ENCODE results near the gene ZNF687. TPM values are rescaled to one million over a fixed set of nuclear protein-coding genes. Genes with fewer than 3 reads are reported as not detected.
"Not testable (repeated sequence)": the region's sequence is repeated elsewhere in the genome, so short reads cannot be mapped to it uniquely, and the experiment has no call there.

The ZNF687 gene
- total RNA-seq, 1 experiment from 2014 or later: 34.3 TPM

DNA sequence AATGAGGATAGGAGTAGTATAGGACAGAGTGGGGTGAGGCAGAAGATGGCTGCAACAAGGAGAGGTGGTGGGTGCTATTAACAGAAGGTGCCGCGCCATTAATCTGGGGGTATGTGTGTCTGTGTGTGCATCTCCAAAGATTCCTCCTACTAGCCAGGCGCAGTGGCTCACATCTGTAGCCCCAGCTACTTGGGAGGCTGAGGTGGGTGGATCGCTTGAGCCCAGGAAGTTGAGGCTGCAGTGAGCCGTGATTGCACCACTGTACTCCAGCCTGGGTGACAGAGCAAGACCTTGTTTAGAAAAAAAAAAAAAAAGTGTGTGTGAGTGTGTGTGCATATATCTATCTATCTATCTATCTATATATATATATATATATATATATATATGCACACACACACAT is 6.8 kb upstream of the ZNF687 start:
- not testable (repeated sequence) for ATAC-seq; H3K9me3 ChIP-seq (ENCODE audit: control insufficient read depth in 1 of 2, insufficient read depth in 1 of 2, low read depth in 1 of 2, low read length in 2 of 2)

GRCh38 chr1:151277249-151277648 is 4.8 kb upstream of the ZNF687 start:
- no peak overlapping the region for H3K9ac ChIP-seq (ENCODE audit: low read length)
- H3K27me3 ChIP-seq (ENCODE audit: insufficient read depth, low read length): no peaks in the 10 kb centered on the region
- H3K79me2 ChIP-seq (ENCODE audit: insufficient read depth, low read length): no peaks in the 10 kb centered on the region
- ChIA-PET RAD21 (ENCODE audit: low non-redundant PET in 1 of 2, low total read pairs in 2 of 2, uncharacterized antibody in 2 of 2, unreplicated experiment in 2 of 2) (no interaction called here), POLR2A (no interaction called here), CTCF (no interaction called here)
- H2AFZ ChIP-seq (ENCODE audit: low read depth, low read length, poor library complexity, severe bottlenecking): no peak overlapping the region
- H3K9me2 ChIP-seq (ENCODE audit: insufficient read depth): no peaks in the 10 kb centered on the region
- H3K4me2 ChIP-seq (ENCODE audit: low read length): no peak overlapping the region
- TF ChIP-seq TCF7L2 (IDR thresholded peaks at IDR 0.05; ENCODE audit: borderline replicate concordance, extremely low read depth, insufficient read depth, insufficient read length): no peak
- TF ChIP-seq RAD21 (IDR thresholded peaks at IDR 0.05; ENCODE audit: low read depth): no peak
- TF ChIP-seq EZH2phosphoT487 (IDR thresholded peaks at IDR 0.05; ENCODE audit: borderline replicate concordance): no peak
- no peak for TF ChIP-seq YY1 (IDR thresholded peaks at IDR 0.05; ENCODE audit: extremely low read depth, insufficient replicate concordance, low read depth, low read length)
- TF ChIP-seq CBX3 (IDR thresholded peaks at IDR 0.05; ENCODE audit: low read depth): no peak
- TF ChIP-seq SRF (IDR thresholded peaks at IDR 0.05; ENCODE audit: low read depth): no peak
- TF ChIP-seq CTCF (IDR thresholded peaks at IDR 0.05 in 2 of 3, conservative IDR thresholded peaks at IDR 0.05 in 1 of 3; ENCODE audit: borderline replicate concordance in 1 of 3, insufficient read depth in 1 of 3, low read depth in 2 of 3, low read length in 2 of 3): no peak
- no peak for TF ChIP-seq POLR2A (IDR thresholded peaks at IDR 0.05; ENCODE audit: borderline replicate concordance, extremely low read depth, insufficient read depth, insufficient read length)
- TF ChIP-seq FOSL1 (IDR thresholded peaks at IDR 0.05; ENCODE audit: low read depth): no peak
- no peak for TF ChIP-seq EGR1 (IDR thresholded peaks at IDR 0.05; ENCODE audit: low read depth)
- TF ChIP-seq POLR2AphosphoS5 (IDR thresholded peaks at IDR 0.05; ENCODE audit: low read depth, low read length): no peak
- no peak for TF ChIP-seq CEBPB (IDR thresholded peaks at IDR 0.05; ENCODE audit: low read depth)
- TF ChIP-seq SP1 (IDR thresholded peaks at IDR 0.05; ENCODE audit: low read depth): no peak
- TF ChIP-seq ATF3 (IDR thresholded peaks at IDR 0.05): no peak
- intact Hi-C loops (cut with micrococcal nuclease): no loop called here
- DNase-seq (ENCODE audit: low read depth, low spot score) (no peak), ATAC-seq (no peak)
- no peaks in the 10 kb centered on the region for H3K36me3 ChIP-seq (ENCODE audit: control insufficient read depth in 1 of 2, insufficient read depth in 2 of 2, low read length in 2 of 2)
- peaks cover 5 to 19% of the 10 kb centered on the region in 2 experiments; a peak in 3 of 4 replicates for H3K4me1 ChIP-seq (ENCODE audit: control insufficient read depth in 1 of 2, insufficient read depth in 2 of 2, low read length in 2 of 2)
- H3K4me3 ChIP-seq (replicated peaks in 1 of 2; ENCODE audit: low read depth in 1 of 2, low read length in 2 of 2): no peak overlapping the region
- no TSS peak for BruUV-seq (replicated peaks)
- no peaks in the 10 kb centered on the region for H4K20me1 ChIP-seq (ENCODE audit: insufficient read depth)
- H3K9me3 ChIP-seq (ENCODE audit: control insufficient read depth in 1 of 2, insufficient read depth in 1 of 2, low read depth in 1 of 2, low read length in 2 of 2): no peaks in the 10 kb centered on the region
- no peak overlapping the region for H3K27ac ChIP-seq (ENCODE audit: low read depth, low read length)

More for the DNA sequence above, 6.8 kb upstream of the ZNF687 start:
- H3K27ac ChIP-seq (ENCODE audit: low read depth, low read length); BruUV-seq (replicated peaks); DNase-seq (ENCODE audit: low read depth, low spot score); POLR2A ChIA-PET; RAD21 ChIA-PET (ENCODE audit: low non-redundant PET in 1 of 2, low total read pairs in 2 of 2, uncharacterized antibody in 2 of 2, unreplicated experiment in 2 of 2); H3K9me2 ChIP-seq (ENCODE audit: insufficient read depth); CTCF ChIA-PET; H3K79me2 ChIP-seq (ENCODE audit: insufficient read depth, low read length); H3K9ac ChIP-seq (ENCODE audit: low read length); H2AFZ ChIP-seq (ENCODE audit: low read depth, low read length, poor library complexity, severe bottlenecking); intact Hi-C loops (cut with micrococcal nuclease); H3K36me3 ChIP-seq (ENCODE audit: control insufficient read depth in 1 of 2, insufficient read depth in 2 of 2, low read length in 2 of 2); H3K27me3 ChIP-seq (ENCODE audit: insufficient read depth, low read length); H3K4me3 ChIP-seq (replicated peaks in 1 of 2; ENCODE audit: low read depth in 1 of 2, low read length in 2 of 2); H4K20me1 ChIP-seq (ENCODE audit: insufficient read depth); H3K4me1 ChIP-seq (ENCODE audit: control insufficient read depth in 1 of 2, insufficient read depth in 2 of 2, low read length in 2 of 2); H3K4me2 ChIP-seq (ENCODE audit: low read length): not testable (repeated sequence)

All from HCT116 (cell line).